ENCODE results near the gene ADGRF1.

Gene ADGRF1

GRCh38 chr6:46961711-46962110, 80.4 kb downstream of the ADGRF1 start:
- Histone ChIP-seq H2AFZ (ENCODE audit: low read length) (no peak overlapping the region), H3K79me2 (ENCODE audit: insufficient read depth, low read length) (no peaks in the 10 kb centered on the region), H3K9ac (ENCODE audit: low read depth, low read length, poor library complexity, severe bottlenecking) (no peak overlapping the region), H3K4me2 (ENCODE audit: low read depth, low read length, poor library complexity, severe bottlenecking) (no peak overlapping the region), H3K9me3 (ENCODE audit: insufficient read depth, low read depth, low read length) (no peaks in the 10 kb centered on the region), H4K20me1 (ENCODE audit: insufficient read depth, low read length, poor library complexity, severe bottlenecking) (no peaks in the 10 kb centered on the region), H3K36me3 (ENCODE audit: insufficient read depth, low read length) (no peaks in the 10 kb centered on the region), H3F3A (ENCODE audit: low read depth) (no peaks in the 10 kb centered on the region), H3K4me1 (ENCODE audit: insufficient read depth, low read length, poor library complexity, severe bottlenecking) (no peaks in the 10 kb centered on the region), H3K27me3 (ENCODE audit: insufficient read depth, low read length, poor library complexity, severe bottlenecking) (no peaks in the 10 kb centered on the region), H3K9me2 (replicated peaks; ENCODE audit: low read depth, low read length) (no peaks in the 10 kb centered on the region), H3K4me3 (ENCODE audit: low read length, poor library complexity, severe bottlenecking) (no peak overlapping the region)
- TF ChIP-seq CTCF (conservative IDR thresholded peaks at IDR 0.05; ENCODE audit: low read length) (no peak), EZH2phosphoT487 (IDR thresholded peaks at IDR 0.05; ENCODE audit: borderline replicate concordance) (no peak)

- H3K9ac ChIP-seq (ENCODE audit: low read depth, low read length, poor library complexity, severe bottlenecking) = no peak overlapping the region
- H4K20me1 ChIP-seq (ENCODE audit: insufficient read depth, low read length, poor library complexity, severe bottlenecking) = no peaks in the 10 kb centered on the region
- H3K79me2 ChIP-seq (ENCODE audit: insufficient read depth, low read length) = no peaks in the 10 kb centered on the region
- TF ChIP-seq EZH2phosphoT487 (IDR thresholded peaks at IDR 0.05; ENCODE audit: borderline replicate concordance) = no peak
- TF ChIP-seq CTCF (conservative IDR thresholded peaks at IDR 0.05; ENCODE audit: low read length) = no peak
- H2AFZ ChIP-seq (ENCODE audit: low read length) = no peak overlapping the region
- no peaks in the 10 kb centered on the region for H3K9me3 ChIP-seq (ENCODE audit: insufficient read depth, low read depth, low read length)
- H3K4me3 ChIP-seq (ENCODE audit: low read length, poor library complexity, severe bottlenecking) = no peak overlapping the region
- H3K9me2 ChIP-seq (replicated peaks; ENCODE audit: low read depth, low read length) = no peaks in the 10 kb centered on the region
- no peak overlapping the region for H3K4me2 ChIP-seq (ENCODE audit: low read depth, low read length, poor library complexity, severe bottlenecking)
- no peaks in the 10 kb centered on the region for H3K4me1 ChIP-seq (ENCODE audit: insufficient read depth, low read length, poor library complexity, severe bottlenecking)
- no peaks in the 10 kb centered on the region for H3K27me3 ChIP-seq (ENCODE audit: insufficient read depth, low read length, poor library complexity, severe bottlenecking)
- no peaks in the 10 kb centered on the region for H3K36me3 ChIP-seq (ENCODE audit: insufficient read depth, low read length)
- H3F3A ChIP-seq (ENCODE audit: low read depth) = no peaks in the 10 kb centered on the region
Measured at GRCh38 chr6:46961232-46961631, 80.9 kb downstream of the ADGRF1 start.

GRCh38 chr6:46959419-46959818, 82.7 kb downstream of the ADGRF1 start:
- no peaks in the 10 kb centered on the region for H3K79me2 ChIP-seq (ENCODE audit: insufficient read depth, low read length)
- TF ChIP-seq EZH2phosphoT487 (IDR thresholded peaks at IDR 0.05; ENCODE audit: borderline replicate concordance) = no peak
- H2AFZ ChIP-seq (ENCODE audit: low read length) = no peak overlapping the region
- no peaks in the 10 kb centered on the region for H3K27me3 ChIP-seq (ENCODE audit: insufficient read depth, low read length, poor library complexity, severe bottlenecking)
- H4K20me1 ChIP-seq (ENCODE audit: insufficient read depth, low read length, poor library complexity, severe bottlenecking) = no peaks in the 10 kb centered on the region
- no peaks in the 10 kb centered on the region for H3F3A ChIP-seq (ENCODE audit: low read depth)
- H3K4me2 ChIP-seq (ENCODE audit: low read depth, low read length, poor library complexity, severe bottlenecking) = no peak overlapping the region
- H3K4me3 ChIP-seq (ENCODE audit: low read length, poor library complexity, severe bottlenecking) = no peak overlapping the region
- H3K9me2 ChIP-seq (replicated peaks; ENCODE audit: low read depth, low read length) = no peaks in the 10 kb centered on the region
- H3K36me3 ChIP-seq (ENCODE audit: insufficient read depth, low read length) = no peaks in the 10 kb centered on the region
- H3K9me3 ChIP-seq (ENCODE audit: insufficient read depth, low read depth, low read length) = no peaks in the 10 kb centered on the region
- no peaks in the 10 kb centered on the region for H3K4me1 ChIP-seq (ENCODE audit: insufficient read depth, low read length, poor library complexity, severe bottlenecking)
- H3K9ac ChIP-seq (ENCODE audit: low read depth, low read length, poor library complexity, severe bottlenecking) = no peak overlapping the region

- no peaks in the 10 kb centered on the region for H3K9me3 ChIP-seq (ENCODE audit: insufficient read depth, low read depth, low read length)
- no peak overlapping the region for H2AFZ ChIP-seq (ENCODE audit: low read length)
- no peak overlapping the region for H3K4me2 ChIP-seq (ENCODE audit: low read depth, low read length, poor library complexity, severe bottlenecking)
- no peaks in the 10 kb centered on the region for H3K36me3 ChIP-seq (ENCODE audit: insufficient read depth, low read length)
- H3K9me2 ChIP-seq (replicated peaks; ENCODE audit: low read depth, low read length) = no peaks in the 10 kb centered on the region
- no peak overlapping the region for H3K4me3 ChIP-seq (ENCODE audit: low read length, poor library complexity, severe bottlenecking)
- no peak overlapping the region for H3K9ac ChIP-seq (ENCODE audit: low read depth, low read length, poor library complexity, severe bottlenecking)
- H3K79me2 ChIP-seq (ENCODE audit: insufficient read depth, low read length) = no peaks in the 10 kb centered on the region
- no peak for TF ChIP-seq CTCF (conservative IDR thresholded peaks at IDR 0.05; ENCODE audit: low read length)
- TF ChIP-seq EZH2phosphoT487 (IDR thresholded peaks at IDR 0.05; ENCODE audit: borderline replicate concordance) = no peak
- no peaks in the 10 kb centered on the region for H3K27me3 ChIP-seq (ENCODE audit: insufficient read depth, low read length, poor library complexity, severe bottlenecking)
- no peaks in the 10 kb centered on the region for H3K4me1 ChIP-seq (ENCODE audit: insufficient read depth, low read length, poor library complexity, severe bottlenecking)
- H4K20me1 ChIP-seq (ENCODE audit: insufficient read depth, low read length, poor library complexity, severe bottlenecking) = no peaks in the 10 kb centered on the region
- no peaks in the 10 kb centered on the region for H3F3A ChIP-seq (ENCODE audit: low read depth)
Measured at GRCh38 chr6:46956409-46956808, 85.7 kb downstream of the ADGRF1 start.

Data from Loucy (cell line).